Fibroblast of lung (primary cell): ENCODE data around the gene CSE1L.

ENCODE experiments used
- CTCF ChIP-seq, 2 donors: IDR thresholded peaks in 1 of 2; conservative IDR thresholded peaks in 1 of 2; 1 replicate in 1 of 2; 2 replicates in 1 of 2; pipeline ENCODE4 v1.5.1; 2011 to 2012; ENCODE audit warnings: low read length in 2 of 2, control low read depth in 1 of 2, inconsistent platforms in 1 of 2, low read depth in 1 of 2, mild to moderate bottlenecking in 1 of 2
- EZH2 ChIP-seq: IDR thresholded peaks from 2 replicates; pipeline ENCODE4 v1.5.1; 2012; ENCODE audit warnings: low read length, control low read depth, mild to moderate bottlenecking; ENCODE audit errors: missing control alignments

DNA sequence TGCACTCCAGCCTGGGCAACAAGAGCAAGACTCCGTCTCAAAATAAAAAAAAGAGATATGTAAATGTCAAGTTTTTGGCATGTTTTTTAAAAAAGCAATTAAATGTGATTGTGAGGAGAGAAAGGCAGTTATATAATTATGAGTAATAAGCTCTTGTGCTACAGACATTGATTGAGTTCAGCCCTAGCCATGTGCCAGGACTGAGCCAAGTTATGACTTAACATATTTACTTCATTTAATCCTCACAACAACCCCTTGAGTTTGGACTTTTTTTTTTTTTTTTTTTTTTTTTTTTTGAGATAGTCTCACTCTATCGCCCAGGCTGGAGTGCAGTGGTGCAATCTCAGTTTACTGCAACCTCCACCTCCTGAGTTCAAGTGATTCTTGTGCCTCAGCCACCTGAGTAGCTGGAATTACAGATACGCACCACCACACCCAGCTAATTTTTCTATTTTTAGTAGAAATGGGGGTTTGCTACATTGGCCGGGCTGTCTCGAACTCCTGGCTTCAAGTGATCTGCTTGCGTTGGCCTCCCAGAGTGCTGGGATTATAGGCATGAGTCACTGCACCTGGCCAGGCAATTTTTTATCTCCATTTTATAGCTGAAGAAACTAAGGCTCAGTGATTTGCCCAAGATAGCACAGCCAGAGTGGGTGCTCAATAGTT is 15.0 kb upstream of the CSE1L start:
- no peak for TF ChIP-seq CTCF (conservative IDR thresholded peaks at IDR 0.05 in 1 of 2, IDR thresholded peaks at IDR 0.05 in 1 of 2; ENCODE audit: low read depth in 1 of 2, low read length in 2 of 2)
- no peak for TF ChIP-seq EZH2
